H1 (cell line): ENCODE results near the gene IL1RAP. TPM values are rescaled to one million over a fixed set of nuclear protein-coding genes. Genes with fewer than 3 reads are reported as not detected.
A peak's percentile ranks its signal among the peaks of the same experiment; 100 is the strongest.

Source experiments
- CTCF ChIA-PET: fragments of 300-600 bp; sonication (Branson Sonifier 250); formaldehyde crosslinking; loops from one replicate; lab custom pipeline; 2021; ENCODE audit not compliant: partially characterized antibody; lab: Charles Lee
- POLR2A ChIA-PET: fragments of 300-600 bp; sonication (Branson Sonifier 250); formaldehyde crosslinking; loops from one replicate; lab custom pipeline; 2021; ENCODE audit warnings: inconsistent platforms; ENCODE audit not compliant: partially characterized antibody; lab: Charles Lee
- DNase-seq, 2 experiments: peaks; one replicate each; pipeline versions ENCODE4 v3.0.0 to v3.0.0-alpha.2; 2010 to 2022; ENCODE audit warnings: low spot score in 2 of 2, low read depth in 1 of 2, mixed read lengths in 1 of 2
- FAIRE-seq: peaks from 2 replicates; lab custom pipeline; 2011; peaks lifted over from hg19 to GRCh38; lab: Jason Lieb, UNC
- H2AFZ ChIP-seq: 2 replicates; pipeline ENCODE4 v1.8.1; 2012; ENCODE audit warnings: low read length, inconsistent platforms
- H2AK5ac ChIP-seq: 2 replicates; pipeline ENCODE4 v1.6.1; 2013; ENCODE audit warnings: low read depth, low read length
- H2BK120ac ChIP-seq: replicated peaks from 2 replicates; pipeline ENCODE3; 2013; ENCODE audit warnings: low read depth, low read length, inconsistent platforms
- H2BK12ac ChIP-seq: 2 replicates; pipeline ENCODE4 v1.6.1; 2013; ENCODE audit warnings: low read depth, low read length
- H2BK15ac ChIP-seq: 2 replicates; pipeline ENCODE4 v1.6.1; 2013; ENCODE audit warnings: low read length
- H2BK20ac ChIP-seq: 2 replicates; pipeline ENCODE4 v1.6.1; 2013; ENCODE audit warnings: low read length
- H2BK5ac ChIP-seq: 2 replicates; pipeline ENCODE4 v1.6.1; 2013; ENCODE audit warnings: low read depth, low read length
- H3K14ac ChIP-seq: 2 replicates; pipeline ENCODE4 v1.6.1; 2013; ENCODE audit warnings: inconsistent platforms; ENCODE audit not compliant: insufficient read length
- H3K18ac ChIP-seq: 2 replicates; pipeline ENCODE4 v1.6.1; 2013; ENCODE audit warnings: low read length; ENCODE audit errors: extremely low read depth
- H3K23ac ChIP-seq: 2 replicates; pipeline ENCODE4 v1.6.1; 2013; ENCODE audit warnings: inconsistent platforms; ENCODE audit not compliant: insufficient read length
- H3K23me2 ChIP-seq: 2 replicates; pipeline ENCODE4 v1.6.1; 2013; ENCODE audit warnings: low read depth, low read length
- H3K27ac ChIP-seq: 2 replicates; pipeline ENCODE4 v1.6.1; 2011; ENCODE audit warnings: low read depth, low read length, inconsistent platforms
- H3K27me3 ChIP-seq, 4 experiments: replicated peaks in 1 of 4; 1 replicate in 1 of 4; 2 replicates in 3 of 4; pipeline versions ENCODE4 v1.6.1 to v1.8.1; 2011 to 2013; ENCODE audit warnings: low read length in 3 of 4, mild to moderate bottlenecking in 3 of 4, inconsistent platforms in 2 of 4, mixed read lengths in 2 of 4, moderate library complexity in 1 of 4; ENCODE audit not compliant: control insufficient read depth in 3 of 4, insufficient read depth in 3 of 4; ENCODE audit errors: extremely low read depth in 1 of 4
- H3K36me3 ChIP-seq, 4 experiments: 2 replicates each; pipeline versions ENCODE4 v1.6.1 to v1.8.1; 2011 to 2013; ENCODE audit warnings: mild to moderate bottlenecking in 4 of 4, low read length in 3 of 4, moderate library complexity in 2 of 4, control low read depth in 1 of 4, inconsistent platforms in 1 of 4; ENCODE audit not compliant: insufficient read depth in 4 of 4, control insufficient read depth in 2 of 4
- H3K4ac ChIP-seq: replicated peaks from 2 replicates; pipeline ENCODE3; 2013; ENCODE audit warnings: low read length, low read depth, mixed read lengths, inconsistent platforms; ENCODE audit not compliant: insufficient read length
- H3K4me1 ChIP-seq, 4 experiments: replicated peaks in 1 of 4; 1 replicate in 1 of 4; 2 replicates in 3 of 4; pipeline versions ENCODE4 v1.6.1 to v1.8.1; 2011 to 2013; ENCODE audit warnings: low read length in 3 of 4, inconsistent platforms in 2 of 4, mixed read lengths in 1 of 4; ENCODE audit not compliant: insufficient read depth in 4 of 4, control insufficient read depth in 3 of 4
- H3K4me2 ChIP-seq, 2 experiments: 2 replicates each; pipeline versions ENCODE4 v1.6.1 to v1.8.1; 2011 to 2013; ENCODE audit warnings: low read depth in 2 of 2, low read length in 2 of 2, control low read depth in 1 of 2, inconsistent platforms in 1 of 2, mild to moderate bottlenecking in 1 of 2; ENCODE audit not compliant: insufficient read depth in 1 of 2
- H3K4me3 ChIP-seq, 4 experiments: fragments of 200-600, 300-600 bp in 1 of 4; sonication (generic), shearing (Covaris generic), sonication (Bioruptor Twin) in 1 of 4; 2 replicates each; pipeline versions ENCODE4 v1.5.1 to v1.8.1; 2011 to 2016; ENCODE audit warnings: low read length in 4 of 4, low read depth in 3 of 4, control low read depth in 2 of 4, inconsistent platforms in 2 of 4, mild to moderate bottlenecking in 2 of 4, mixed read lengths in 1 of 4, moderate library complexity in 1 of 4; ENCODE audit not compliant: insufficient read depth in 2 of 4; ENCODE audit errors: extremely low read depth in 1 of 4
- H3K56ac ChIP-seq: replicated peaks from 2 replicates; pipeline ENCODE3; 2013; ENCODE audit warnings: low read depth, mild to moderate bottlenecking, mixed read lengths, low read length, inconsistent platforms; ENCODE audit not compliant: insufficient read length
- H3K79me1 ChIP-seq: 2 replicates; pipeline ENCODE4 v1.6.1; 2013; ENCODE audit warnings: low read depth, low read length, control low read depth
- H3K79me2 ChIP-seq, 2 experiments: 2 replicates each; pipeline versions ENCODE4 v1.6.1 to v1.8.1; 2012 to 2013; ENCODE audit warnings: low read length in 2 of 2, mild to moderate bottlenecking in 2 of 2, inconsistent platforms in 1 of 2; ENCODE audit not compliant: insufficient read depth in 2 of 2, control insufficient read depth in 1 of 2
- H3K9ac ChIP-seq, 4 experiments: replicated peaks in 1 of 4; 1 replicate in 1 of 4; 2 replicates in 3 of 4; pipeline versions ENCODE4 v1.6.1 to v1.8.1; 2011 to 2013; ENCODE audit warnings: low read depth in 3 of 4, low read length in 3 of 4, control low read depth in 2 of 4, mild to moderate bottlenecking in 2 of 4, moderate library complexity in 2 of 4, inconsistent platforms in 1 of 4; ENCODE audit errors: extremely low read depth in 1 of 4
- H3K9me3 ChIP-seq, 2 experiments: 2 replicates each; pipeline versions ENCODE4 v1.6.1 to v1.8.1; 2012 to 2013; ENCODE audit warnings: mild to moderate bottlenecking in 2 of 2, moderate library complexity in 2 of 2, control low read depth in 1 of 2, inconsistent platforms in 1 of 2, low read depth in 1 of 2, low read length in 1 of 2, mixed read lengths in 1 of 2; ENCODE audit not compliant: insufficient read depth in 2 of 2
- H4K20me1 ChIP-seq, 2 experiments: replicated peaks in 1 of 2; 2 replicates each; pipeline versions ENCODE3 to v1.8.1; 2011 to 2013; ENCODE audit warnings: inconsistent platforms in 2 of 2, low read length in 2 of 2, mild to moderate bottlenecking in 1 of 2; ENCODE audit not compliant: insufficient read depth in 2 of 2, control insufficient read depth in 1 of 2
- H4K5ac ChIP-seq: 2 replicates; pipeline ENCODE4 v1.6.1; 2013; ENCODE audit warnings: low read length, low read depth, mixed read lengths, inconsistent platforms; ENCODE audit not compliant: insufficient read length
- H4K8ac ChIP-seq: 2 replicates; pipeline ENCODE4 v1.8.0; 2013; ENCODE audit warnings: mild to moderate bottlenecking, moderate library complexity, low read length, inconsistent platforms; ENCODE audit not compliant: insufficient read depth; ENCODE audit errors: extremely low read depth
- H4K91ac ChIP-seq: replicated peaks from 2 replicates; pipeline ENCODE3; 2013; ENCODE audit warnings: low read length, mixed read lengths, inconsistent platforms; ENCODE audit not compliant: insufficient read length
- BCL11A ChIP-seq, 2 experiments: IDR thresholded peaks; one replicate each; pipeline ENCODE4 v1.6.1; 2011; ENCODE audit warnings: low read depth in 2 of 2, low read length in 2 of 2, mild to moderate bottlenecking in 2 of 2
- CBX8 ChIP-seq: fragments of 300-800, 300-1000 bp; sonication (generic); IDR thresholded peaks from 2 replicates; pipeline ENCODE4 v1.7.1; 2016; ENCODE audit warnings: low read depth, low read length, borderline replicate concordance
- CHD2 ChIP-seq: IDR thresholded peaks from 2 replicates; pipeline ENCODE4 v1.6.1; 2012; ENCODE audit warnings: low read length, improper control_type of control experiment
- CREB1 ChIP-seq: IDR thresholded peaks from 2 replicates; pipeline ENCODE4 v1.6.1; 2012; ENCODE audit warnings: inconsistent platforms
- CTBP2 ChIP-seq: IDR thresholded peaks from 2 replicates; pipeline ENCODE4 v1.7.0; 2011; ENCODE audit warnings: borderline replicate concordance, mild to moderate bottlenecking, moderate library complexity, mixed read lengths, low read length; ENCODE audit not compliant: insufficient read depth, insufficient read length
- FOSL1 ChIP-seq: IDR thresholded peaks from 2 replicates; pipeline ENCODE4 v1.6.1; 2011; ENCODE audit warnings: mild to moderate bottlenecking, low read depth, low read length, moderate library complexity; ENCODE audit not compliant: insufficient read depth
- KDM4A ChIP-seq: IDR thresholded peaks from one replicate; pipeline ENCODE4 v1.7.1; 2012; ENCODE audit warnings: low read depth, mild to moderate bottlenecking, moderate library complexity, low read length, inconsistent platforms; ENCODE audit not compliant: severe bottlenecking
- NRF1 ChIP-seq: IDR thresholded peaks from 2 replicates; pipeline ENCODE4 v1.6.1; 2011; ENCODE audit warnings: mild to moderate bottlenecking, low read depth, low read length, improper control_type of control experiment
- POLR2AphosphoS5 ChIP-seq: IDR thresholded peaks from 2 replicates; pipeline ENCODE4 v1.6.1; 2011; ENCODE audit warnings: low read depth, low read length
- SRF ChIP-seq: IDR thresholded peaks from 2 replicates; pipeline ENCODE4 v1.6.1; 2011; ENCODE audit warnings: mild to moderate bottlenecking, low read depth, low read length, moderate library complexity
- SUZ12 ChIP-seq: fragments of 200-600 bp; sonication (generic); IDR thresholded peaks from 2 replicates; pipeline ENCODE4 v1.6.1; 2012; ENCODE audit warnings: mild to moderate bottlenecking, inconsistent platforms, low read length, moderate library complexity, mixed read lengths
- TBP ChIP-seq: IDR thresholded peaks from 2 replicates; pipeline ENCODE4 v1.6.1; 2011; ENCODE audit warnings: low read depth, low read length, improper control_type of control experiment
- ZNF274 ChIP-seq: IDR thresholded peaks from 2 replicates; pipeline ENCODE4 v1.7.0; 2012; ENCODE audit warnings: low read length, borderline replicate concordance; ENCODE audit errors: extremely low read depth
- WGBS, 2 experiments: shearing (Covaris generic) in 1 of 2; methylation state at CpG; one replicate each; pipeline versions ENCODE4 v1.1.6 to v1.1.7; 2013 to 2015; ENCODE audit warnings: low lambda C conversion rate in 2 of 2, mixed read lengths in 2 of 2, inconsistent platforms in 1 of 2, low coverage in 1 of 2, missing lambda C conversion rate in 1 of 2; ENCODE audit not compliant: insufficient replicate concordance in 2 of 2, insufficient coverage in 1 of 2, insufficient read length in 1 of 2; ENCODE audit errors: extremely low coverage in 1 of 2, missing lambda C conversion rate in 1 of 2; 5-methylcytosine and 5-hydroxymethylcytosine counted together
- polyA plus RNA-seq, 7 experiments: library from polyadenylated mRNA; depleted of rRNA in 3 of 7; stranded (reverse) in 5 of 7; unstranded in 2 of 7; fragments of >200 nt in 5 of 7; fragments of 200-250 nt in 2 of 7; gene quantifications; 1 replicate in 5 of 7; 2 replicates in 1 of 7; 4 replicates in 1 of 7; pipeline versions ENCODE4 v1.2.1 to v1.2.3, GENCODE V29; 2011 to 2013; ENCODE audit warnings: missing spikeins in 2 of 7, mixed read lengths in 2 of 7
- total RNA-seq: library from RNA; stranded (reverse); fragmentation: NEBNext Ultra II Directional; extraction: Animal tissue kit (Norgen Biotek cat#: 25700); gene quantifications from 2 replicates; pipeline ENCODE4 v1.2.1, GENCODE V29; 2021
- TF ChIP-seq, protein P1 (sequence below): IDR thresholded peaks from 2 replicates; pipeline ENCODE4 v1.6.1; 2011; ENCODE audit warnings: low read length, improper control_type of control experiment

Gene IL1RAP
- total and polyA plus RNA-seq, 2 of the 8 experiments (the other 6 are each of a cell fraction or from before 2014, with no cell fraction given): 2.4 to 3.9 TPM

DNA sequence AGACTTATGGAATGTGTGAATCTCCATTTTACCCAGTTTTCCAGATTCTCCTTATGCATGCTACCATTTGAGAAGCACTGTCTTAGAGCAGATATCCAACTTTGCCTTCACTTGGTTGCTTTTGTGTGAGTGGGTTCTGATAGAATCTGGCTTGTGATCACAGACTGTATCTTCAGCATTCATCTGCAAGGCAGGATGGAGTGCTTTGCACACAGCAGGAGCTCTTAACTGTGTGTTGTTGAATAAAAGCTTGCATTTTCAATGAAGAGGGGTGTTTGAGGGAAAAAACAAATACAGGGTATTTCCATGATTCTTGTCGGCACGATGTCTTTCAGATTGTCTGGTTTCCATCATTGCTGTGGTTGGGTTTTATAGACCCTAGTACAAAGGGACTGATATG is 24.4 kb downstream of the IL1RAP start:
- Histone ChIP-seq H2AFZ (no peak overlapping the region), H3K9me3 (no peaks in the 10 kb centered on the region), H2BK15ac (no peak overlapping the region), H4K20me1 (no peaks in the 10 kb centered on the region), H3K4me1 (peaks cover 0 to 5% (median 2%) of the 10 kb centered on the region in 4 experiments; a peak in 2 of 7 replicates), H2BK120ac (no peak overlapping the region), H4K91ac (no peak overlapping the region), H2BK12ac (no peak overlapping the region), H3K27me3 (peaks cover 13 to 36% (median 28%) of the 10 kb centered on the region in 4 experiments), H3K23me2 (no peaks in the 10 kb centered on the region), H3K79me1 (no peaks in the 10 kb centered on the region), H3K4me3 (no peak overlapping the region), H3K4me2 (0 out of 4 replicates have a peak overlapping the region, but pooled peaks of 1 of the 2 experiments have one; percentile 10), H3K18ac (no peak overlapping the region), H3K14ac (no peak overlapping the region), H3K27ac (no peak overlapping the region), H4K8ac (no peak overlapping the region), H2BK5ac (no peak overlapping the region), H3K9ac (no peak overlapping the region), H2BK20ac (no peak overlapping the region), H3K4ac (no peak overlapping the region), H3K79me2 (no peaks in the 10 kb centered on the region), H4K5ac (no peak overlapping the region), H3K36me3 (no peaks in the 10 kb centered on the region), H3K56ac (no peak overlapping the region), H2AK5ac (no peak overlapping the region), H3K23ac (no peak overlapping the region)
- CTCF ChIA-PET: interaction anchor here (0.6 kb wide), 1 partner anchor 186 kb away, joined by 3 read pairs; no protein-coding TSS in a partner anchor
- FAIRE-seq (peak; percentile 13), DNase-seq (no peak)
- POLR2A ChIA-PET: interaction anchor here (1.1 kb wide), 1 partner anchor 9 kb away, joined by 3 read pairs; no protein-coding TSS in a partner anchor
- WGBS, 2 experiments: 88% methylated on average over 2 of the region's 2 CpGs; no CpG with 5 or more reads in 1 of the 2 experiments
- no peak for TF ChIP-seq ZNF274
- TF ChIP-seq TBP: no peak
- no peak for TF ChIP-seq KDM4A
- TF ChIP-seq NRF1: no peak
- no peak for TF ChIP-seq CHD2
- TF ChIP-seq BCL11A (IDR thresholded peaks at IDR 0.05; ENCODE audit: low read depth in 2 of 2, low read length in 2 of 2): no peak
- TF ChIP-seq POLR2AphosphoS5: no peak
- no peak for TF ChIP-seq FOSL1
- TF ChIP-seq SRF: no peak
- TF ChIP-seq, protein P1, sequence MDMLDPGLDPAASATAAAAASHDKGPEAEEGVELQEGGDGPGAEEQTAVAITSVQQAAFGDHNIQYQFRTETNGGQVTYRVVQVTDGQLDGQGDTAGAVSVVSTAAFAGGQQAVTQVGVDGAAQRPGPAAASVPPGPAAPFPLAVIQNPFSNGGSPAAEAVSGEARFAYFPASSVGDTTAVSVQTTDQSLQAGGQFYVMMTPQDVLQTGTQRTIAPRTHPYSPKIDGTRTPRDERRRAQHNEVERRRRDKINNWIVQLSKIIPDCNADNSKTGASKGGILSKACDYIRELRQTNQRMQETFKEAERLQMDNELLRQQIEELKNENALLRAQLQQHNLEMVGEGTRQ: no peak
- TF ChIP-seq CREB1: no peak
- TF ChIP-seq CTBP2: no peak
- no peak for TF ChIP-seq CBX8
- no peak for TF ChIP-seq SUZ12
